H9 (cell line): ENCODE data around the gene PIK3CD. TPM values are rescaled to one million over a fixed set of nuclear protein-coding genes. Genes with fewer than 3 reads are reported as not detected.
A peak's percentile ranks its signal among the peaks of the same experiment; 100 is the strongest.

Experiments used
- DNase-seq: peaks from one replicate; pipeline ENCODE4 v3.0.0-alpha.2; 2017
- H2AFZ ChIP-seq: one replicate; pipeline ENCODE4 v1.6.1; 2013; ENCODE audit warnings: mild to moderate bottlenecking, low read length, control low read depth, moderate library complexity
- H2AK5ac ChIP-seq: 2 replicates; pipeline ENCODE4 v1.6.1; 2013; ENCODE audit warnings: low read length, control low read depth, mixed read lengths; ENCODE audit not compliant: insufficient read length
- H2BK120ac ChIP-seq: one replicate; pipeline ENCODE4 v1.6.1; 2013; ENCODE audit warnings: low read depth, mild to moderate bottlenecking, low read length, control low read depth, inconsistent platforms; ENCODE audit not compliant: poor library complexity, severe bottlenecking
- H2BK12ac ChIP-seq: 2 replicates; pipeline ENCODE4 v1.6.1; 2013; ENCODE audit warnings: low read length, control low read depth, mixed read lengths, low read depth; ENCODE audit not compliant: insufficient read length
- H2BK15ac ChIP-seq: 2 replicates; pipeline ENCODE4 v1.6.1; 2013; ENCODE audit warnings: low read depth, low read length, control low read depth
- H2BK20ac ChIP-seq: one replicate; pipeline ENCODE4 v1.6.1; 2013; ENCODE audit warnings: low read depth, mild to moderate bottlenecking, low read length, control low read depth, inconsistent platforms; ENCODE audit not compliant: poor library complexity, severe bottlenecking
- H2BK5ac ChIP-seq: 2 replicates; pipeline ENCODE4 v1.6.1; 2013; ENCODE audit warnings: low read length, control low read depth, mixed read lengths; ENCODE audit not compliant: insufficient read length
- H3K14ac ChIP-seq: 2 replicates; pipeline ENCODE4 v1.6.1; 2013; ENCODE audit warnings: low read length, control low read depth; ENCODE audit not compliant: insufficient read depth
- H3K18ac ChIP-seq: 2 replicates; pipeline ENCODE4 v1.6.1; 2013; ENCODE audit warnings: low read depth, mild to moderate bottlenecking, mixed read lengths, low read length, control low read depth; ENCODE audit not compliant: insufficient read length
- H3K23ac ChIP-seq: 2 replicates; pipeline ENCODE4 v1.6.1; 2013; ENCODE audit warnings: low read length, control low read depth, mixed read lengths, low read depth; ENCODE audit not compliant: insufficient read length
- H3K23me2 ChIP-seq: 2 replicates; pipeline ENCODE4 v1.6.1; 2013; ENCODE audit warnings: low read depth, mild to moderate bottlenecking, mixed read lengths, low read length, control low read depth; ENCODE audit not compliant: insufficient read length, poor library complexity, severe bottlenecking
- H3K27ac ChIP-seq: 2 replicates; pipeline ENCODE4 v1.5.1; 2013; ENCODE audit warnings: low read length, control low read depth, mixed read lengths, low read depth; ENCODE audit not compliant: insufficient read length
- H3K27me3 ChIP-seq: 2 replicates; pipeline ENCODE4 v1.6.1; 2013; ENCODE audit warnings: low read length, control low read depth, inconsistent platforms; ENCODE audit not compliant: insufficient read depth
- H3K4ac ChIP-seq: 2 replicates; pipeline ENCODE4 v1.6.1; 2013; ENCODE audit warnings: low read depth, mild to moderate bottlenecking, control low read depth, inconsistent platforms, low read length, moderate library complexity
- H3K4me1 ChIP-seq: 2 replicates; pipeline ENCODE4 v1.6.1; 2013; ENCODE audit warnings: low read length, control low read depth, inconsistent platforms; ENCODE audit not compliant: insufficient read depth
- H3K4me2 ChIP-seq: 2 replicates; pipeline ENCODE4 v1.6.1; 2013; ENCODE audit warnings: low read length, control low read depth, mixed read lengths; ENCODE audit not compliant: insufficient read length, insufficient read depth
- H3K56ac ChIP-seq: 2 replicates; pipeline ENCODE4 v1.6.1; 2013; ENCODE audit warnings: low read depth, mild to moderate bottlenecking, mixed read lengths, low read length, control low read depth; ENCODE audit not compliant: insufficient read length
- H3K79me1 ChIP-seq: 2 replicates; pipeline ENCODE4 v1.6.1; 2013; ENCODE audit warnings: low read depth, mild to moderate bottlenecking, moderate library complexity, low read length, control low read depth, inconsistent platforms; ENCODE audit not compliant: insufficient read depth, poor library complexity, severe bottlenecking
- H3K79me2 ChIP-seq: 2 replicates; pipeline ENCODE4 v1.6.1; 2013; ENCODE audit warnings: low read length, control low read depth, inconsistent platforms; ENCODE audit not compliant: insufficient read depth
- H3K9ac ChIP-seq: 2 replicates; pipeline ENCODE4 v1.6.1; 2013; ENCODE audit warnings: low read length, control low read depth, mixed read lengths; ENCODE audit not compliant: insufficient read length; ENCODE audit errors: extremely low read depth
- H3K9me3 ChIP-seq: one replicate; pipeline ENCODE4 v1.6.1; 2013; ENCODE audit warnings: low read depth, low read length, inconsistent platforms; ENCODE audit not compliant: control insufficient read depth
- H3T11ph ChIP-seq: one replicate; pipeline ENCODE4 v1.6.1; 2013; ENCODE audit warnings: mild to moderate bottlenecking, low read length, control low read depth, inconsistent platforms
- H4K20me1 ChIP-seq: one replicate; pipeline ENCODE4 v1.6.1; 2013; ENCODE audit not compliant: control insufficient read depth, insufficient read length, insufficient read depth
- H4K5ac ChIP-seq: 2 replicates; pipeline ENCODE4 v1.6.1; 2013; ENCODE audit warnings: low read depth, mild to moderate bottlenecking, mixed read lengths, low read length, control low read depth; ENCODE audit not compliant: insufficient read length
- H4K8ac ChIP-seq: replicated peaks from 2 replicates; pipeline ENCODE4 v1.6.1; 2013; ENCODE audit warnings: low read length, control low read depth, mixed read lengths, low read depth; ENCODE audit not compliant: insufficient read length
- H4K91ac ChIP-seq: 2 replicates; pipeline ENCODE4 v1.6.1; 2013; ENCODE audit warnings: low read depth, mild to moderate bottlenecking, moderate library complexity, mixed read lengths, low read length, control low read depth; ENCODE audit not compliant: insufficient read length
- H3K27ac Mint-ChIP-seq, 3 experiments: 2 replicates in 2 of 3; 3 replicates in 1 of 3; pipeline ENCODE4 v1.8.0; 2020 to 2021; ENCODE audit warnings: mixed read lengths in 3 of 3, mild to moderate bottlenecking in 1 of 3, moderate library complexity in 1 of 3
- H3K27me3 Mint-ChIP-seq: 2 replicates; pipeline ENCODE4 v1.8.0; 2021; ENCODE audit warnings: low read depth, mild to moderate bottlenecking, moderate library complexity, mixed read lengths
- H3K36me3 Mint-ChIP-seq, 3 experiments: 2 replicates in 2 of 3; 3 replicates in 1 of 3; pipeline ENCODE4 v1.8.0; 2020 to 2021; ENCODE audit warnings: low read depth in 3 of 3, mixed read lengths in 3 of 3; ENCODE audit not compliant: insufficient read depth in 1 of 3
- H3K4me1 Mint-ChIP-seq, 2 experiments: 2 replicates each; pipeline ENCODE4 v1.8.0; 2020; ENCODE audit warnings: mixed read lengths in 2 of 2
- H3K4me3 Mint-ChIP-seq, 2 experiments: 2 replicates in 1 of 2; 3 replicates in 1 of 2; pipeline ENCODE4 v1.8.0; 2020 to 2021; ENCODE audit warnings: mild to moderate bottlenecking in 2 of 2, mixed read lengths in 2 of 2, moderate library complexity in 1 of 2
- H3K9me3 Mint-ChIP-seq, 2 experiments: 2 replicates in 1 of 2; 3 replicates in 1 of 2; pipeline ENCODE4 v1.8.0; 2020; ENCODE audit warnings: mild to moderate bottlenecking in 2 of 2, mixed read lengths in 2 of 2, moderate library complexity in 1 of 2
- CTCF ChIP-seq: fragments of 200-600 bp; sonication (generic); conservative IDR thresholded peaks from 3 replicates; pipeline ENCODE4 v1.8.0; 2021; ENCODE audit warnings: antibody characterized with exemption, mild to moderate bottlenecking
- WGBS: extraction: QIAGEN DNeasy Blood & Tissue Kit; methylation state at CpG from one replicate; pipeline ENCODE4 v1.1.7; 2013; ENCODE audit warnings: missing lambda C conversion rate, low lambda C conversion rate, mixed read lengths; ENCODE audit not compliant: insufficient read length; ENCODE audit errors: extremely low coverage; 5-methylcytosine and 5-hydroxymethylcytosine counted together
- total RNA-seq: library from RNA; stranded (reverse); gene quantifications from 2 replicates; pipeline ENCODE4 v1.2.1, GENCODE V29; 2021

The PIK3CD gene
- total RNA-seq, 1 experiment from 2014 or later, result 10.0 TPM

DNA sequence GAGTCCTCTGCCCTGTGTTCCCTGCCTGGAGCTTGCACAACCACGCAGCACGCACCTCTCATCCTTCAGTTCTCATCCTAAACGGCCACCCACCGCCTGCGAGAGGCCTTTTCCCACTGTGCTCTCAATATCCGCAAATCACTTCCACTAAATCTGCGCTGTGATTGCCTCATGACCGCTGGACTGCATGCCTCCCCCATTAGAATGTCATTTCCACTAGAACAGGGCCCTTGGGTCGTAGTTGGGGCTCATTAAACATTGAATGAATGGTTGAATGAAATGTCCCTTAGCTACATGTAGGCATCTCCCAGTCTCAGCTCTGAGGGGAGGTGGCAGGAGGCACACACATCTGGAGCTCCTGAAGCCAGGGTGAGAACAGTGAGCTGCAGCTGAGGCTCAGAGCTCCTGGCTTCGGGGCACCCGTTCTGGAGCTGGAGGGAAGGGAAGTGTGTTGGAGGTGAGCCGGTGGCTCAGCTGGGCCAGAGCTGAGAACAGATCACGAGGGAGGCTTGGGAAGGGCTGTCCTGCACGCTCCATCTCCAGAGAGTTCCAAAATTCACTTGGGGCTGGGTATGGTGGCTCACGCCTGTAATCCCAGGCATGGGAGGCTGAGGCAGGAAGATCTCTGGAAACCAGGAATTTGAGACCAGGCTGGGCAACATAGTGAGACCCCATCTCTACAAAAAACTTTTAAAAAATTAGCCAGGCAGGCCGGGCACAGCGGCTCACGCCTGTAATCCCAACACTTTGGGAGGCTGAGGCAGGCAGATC lies 32.4 kb upstream of the PIK3CD start:
- Mint-ChIP-seq H3K4me1 (peaks cover 0 to 3% of the 10 kb centered on the region in 2 experiments; a peak in 1 of 4 replicates), H3K27me3 (peaks cover 11% of the 10 kb centered on the region), H3K27ac (peak overlapping the region in 2 of 3 experiments; percentile 31 to 69; a peak in 3 of 7 replicates), H3K9me3 (no peaks in the 10 kb centered on the region), H3K36me3 (no peaks in the 10 kb centered on the region), H3K4me3 (no peak overlapping the region)
- DNase-seq, result no peak
- Histone ChIP-seq H3K27me3 (no peaks in the 10 kb centered on the region), H3K79me2 (no peaks in the 10 kb centered on the region), H2BK15ac (no peak overlapping the region), H2BK120ac (no peak overlapping the region), H2BK12ac (no peak overlapping the region), H3K9me3 (no peaks in the 10 kb centered on the region), H3K4me2 (no peak overlapping the region), H3K27ac (no peak overlapping the region), H2AK5ac (no peak overlapping the region), H3K9ac (no peak overlapping the region), H3K79me1 (no peaks in the 10 kb centered on the region), H3K4me1 (no peaks in the 10 kb centered on the region), H3K4ac (no peak overlapping the region), H3T11ph (no peak overlapping the region), H3K23me2 (no peaks in the 10 kb centered on the region), H3K56ac (no peak overlapping the region), H4K5ac (no peak overlapping the region), H2AFZ (no peak overlapping the region), H4K8ac (no peak overlapping the region), H3K18ac (no peak overlapping the region), H3K14ac (no peak overlapping the region), H4K20me1 (no peaks in the 10 kb centered on the region), H4K91ac (no peak overlapping the region), H2BK5ac (no peak overlapping the region), H2BK20ac (no peak overlapping the region), H3K23ac (no peak overlapping the region)
- no peak for TF ChIP-seq CTCF
- no CpG with 5 or more reads among the region's 18 CpGs for WGBS
